RWPE2 (cell line): Measurements from ENCODE around the gene KCTD1.

Experiments
- ATAC-seq: fragments of 200-7000 bp; cut with Tn5 transposase; 3 replicates; pipeline ENCODE4 v1.9.1; 2021; ENCODE audit warnings: low read depth
- DNase-seq: peaks from one replicate; pipeline ENCODE4 v3.0.0-alpha.2; 2020; ENCODE audit warnings: low spot score
- H3K27ac ChIP-seq: fragments of 450-650 bp; 2 replicates; pipeline ENCODE4 v1.5.1; 2017; ENCODE audit warnings: mild to moderate bottlenecking; ENCODE audit not compliant: poor library complexity, severe bottlenecking
- H3K27me3 ChIP-seq: fragments of 250-450 bp; sonication (Bioruptor Pico); 2 replicates; pipeline ENCODE4 v1.5.1; 2021; ENCODE audit warnings: mild to moderate bottlenecking, moderate library complexity; ENCODE audit not compliant: insufficient read depth, poor library complexity, severe bottlenecking
- H3K36me3 ChIP-seq: fragments of 250-450 bp; sonication (Bioruptor Pico); 2 replicates; pipeline ENCODE4 v1.5.1; 2020; ENCODE audit warnings: low read depth, mild to moderate bottlenecking, moderate library complexity
- H3K4me1 ChIP-seq: fragments of 250-450 bp; sonication (Bioruptor Pico); 2 replicates; pipeline ENCODE4 v1.5.1; 2021; ENCODE audit warnings: mild to moderate bottlenecking, moderate library complexity; ENCODE audit not compliant: insufficient read depth, poor library complexity, severe bottlenecking
- H3K4me3 ChIP-seq: fragments of 250-450 bp; sonication (Bioruptor Pico); 2 replicates; pipeline ENCODE4 v1.5.1; 2021; ENCODE audit warnings: mild to moderate bottlenecking, moderate library complexity; ENCODE audit not compliant: severe bottlenecking
- H3K9me3 ChIP-seq: fragments of 250-450 bp; sonication (Bioruptor Pico); 2 replicates; pipeline ENCODE4 v1.5.1; 2021; ENCODE audit warnings: mild to moderate bottlenecking, moderate library complexity; ENCODE audit not compliant: severe bottlenecking
- TF ChIP-seq, protein P1 (sequence below): fragments of 450-650 bp; IDR thresholded peaks from one replicate; pipeline ENCODE4 v1.5.1; 2017; ENCODE audit warnings: mild to moderate bottlenecking, moderate library complexity; ENCODE audit not compliant: poor library complexity, severe bottlenecking

The KCTD1 gene

DNA sequence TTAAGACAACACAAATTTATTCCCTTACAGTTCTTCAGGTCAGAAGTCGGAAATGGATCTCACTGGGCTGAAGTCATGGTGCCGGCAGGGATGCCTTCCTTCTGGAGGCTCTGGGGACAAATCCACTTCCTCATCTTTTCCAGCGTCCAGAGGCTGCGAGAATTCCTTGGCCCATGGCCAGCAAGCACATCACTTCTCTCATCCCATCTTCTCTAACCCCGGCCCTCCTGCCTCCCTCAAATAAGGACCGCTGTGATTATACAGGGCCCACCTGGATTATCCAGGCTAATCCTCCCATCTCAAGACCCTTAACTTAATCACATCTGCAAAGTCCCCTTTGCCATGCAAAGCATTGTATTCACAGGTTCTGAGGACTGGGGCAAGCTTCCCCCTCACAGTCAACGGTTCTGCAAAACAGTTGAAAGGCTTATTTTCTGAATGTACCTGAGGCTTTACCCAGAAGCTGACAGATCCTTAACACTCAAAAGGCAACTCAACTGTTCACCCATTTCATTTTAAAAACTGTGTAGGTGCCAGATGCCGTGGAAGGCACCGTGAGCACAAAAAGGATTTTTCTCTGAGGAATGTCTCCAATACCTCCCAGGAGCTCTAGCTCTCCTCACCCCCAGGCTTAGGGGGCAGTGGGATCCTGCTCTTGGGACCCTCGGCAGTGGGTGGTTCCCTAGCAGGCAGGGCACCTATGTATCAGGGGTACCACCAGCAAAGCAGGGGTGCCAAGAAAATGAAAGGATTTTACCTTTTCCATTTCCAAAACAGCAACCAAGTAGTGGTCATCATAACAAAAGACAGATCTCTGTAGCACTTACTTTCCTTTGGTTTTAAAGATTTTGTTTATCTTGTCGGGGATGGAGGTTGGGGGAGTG, 84.0 kb downstream of the KCTD1 start:
- Histone ChIP-seq H3K4me1 (peaks cover 28% of the 10 kb centered on the region), H3K27ac (no peak overlapping the region), H3K36me3 (peaks cover 30% of the 10 kb centered on the region), H3K4me3 (no peak overlapping the region), H3K9me3 (no peaks in the 10 kb centered on the region), H3K27me3 (no peaks in the 10 kb centered on the region)
- ATAC-seq: no peak
- DNase-seq: no peak
- TF ChIP-seq, protein P1, sequence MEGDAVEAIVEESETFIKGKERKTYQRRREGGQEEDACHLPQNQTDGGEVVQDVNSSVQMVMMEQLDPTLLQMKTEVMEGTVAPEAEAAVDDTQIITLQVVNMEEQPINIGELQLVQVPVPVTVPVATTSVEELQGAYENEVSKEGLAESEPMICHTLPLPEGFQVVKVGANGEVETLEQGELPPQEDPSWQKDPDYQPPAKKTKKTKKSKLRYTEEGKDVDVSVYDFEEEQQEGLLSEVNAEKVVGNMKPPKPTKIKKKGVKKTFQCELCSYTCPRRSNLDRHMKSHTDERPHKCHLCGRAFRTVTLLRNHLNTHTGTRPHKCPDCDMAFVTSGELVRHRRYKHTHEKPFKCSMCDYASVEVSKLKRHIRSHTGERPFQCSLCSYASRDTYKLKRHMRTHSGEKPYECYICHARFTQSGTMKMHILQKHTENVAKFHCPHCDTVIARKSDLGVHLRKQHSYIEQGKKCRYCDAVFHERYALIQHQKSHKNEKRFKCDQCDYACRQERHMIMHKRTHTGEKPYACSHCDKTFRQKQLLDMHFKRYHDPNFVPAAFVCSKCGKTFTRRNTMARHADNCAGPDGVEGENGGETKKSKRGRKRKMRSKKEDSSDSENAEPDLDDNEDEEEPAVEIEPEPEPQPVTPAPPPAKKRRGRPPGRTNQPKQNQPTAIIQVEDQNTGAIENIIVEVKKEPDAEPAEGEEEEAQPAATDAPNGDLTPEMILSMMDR: no peak

DNA sequence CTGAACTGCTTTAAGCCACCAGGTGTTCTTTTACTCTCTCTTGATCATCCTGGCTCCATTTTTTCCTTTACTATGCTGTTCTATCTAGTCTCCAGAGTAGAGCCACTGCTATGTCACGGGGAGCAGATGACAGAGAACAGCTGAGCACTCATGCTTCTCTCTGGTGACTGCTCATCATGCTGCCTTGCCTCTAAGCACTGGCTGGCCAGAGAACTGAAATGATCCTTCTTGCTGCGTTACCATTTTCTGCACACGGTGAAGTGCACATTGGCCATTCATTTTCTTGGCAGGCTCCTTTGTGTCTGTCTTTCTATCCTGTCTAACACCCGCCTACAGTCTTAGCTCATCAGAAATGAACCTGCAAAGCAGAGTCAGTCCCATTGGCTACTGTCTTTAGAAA, 86.0 kb downstream of the KCTD1 start:
- Histone ChIP-seq H3K27me3 (no peaks in the 10 kb centered on the region), H3K4me1 (peaks cover 38% of the 10 kb centered on the region), H3K4me3 (no peak overlapping the region), H3K36me3 (peaks cover 35% of the 10 kb centered on the region), H3K9me3 (no peaks in the 10 kb centered on the region), H3K27ac (no peak overlapping the region)
- TF ChIP-seq, protein P1: no peak
- DNase-seq (no peak), ATAC-seq (no peak)

DNA sequence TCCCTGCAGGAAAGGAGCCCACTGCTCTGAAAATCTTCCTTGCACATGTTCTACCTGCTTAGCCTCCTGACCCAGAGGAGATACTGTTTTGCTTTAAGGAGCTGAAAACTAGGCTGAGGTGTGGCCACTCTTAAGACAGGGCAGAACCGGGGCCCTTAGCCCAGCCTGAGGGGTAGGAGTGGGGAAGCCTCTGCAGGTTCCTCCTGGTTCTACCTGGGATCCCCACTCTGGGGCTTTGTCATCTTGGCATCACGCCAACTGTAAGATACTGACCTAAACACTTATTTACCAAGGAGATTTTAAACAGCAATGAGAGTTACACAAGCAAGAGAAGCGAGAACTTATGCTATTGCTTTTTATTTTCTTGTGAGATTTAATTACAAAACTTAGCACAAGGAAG, 86.9 kb downstream of the KCTD1 start:
- no peaks in the 10 kb centered on the region for H3K9me3 ChIP-seq
- peaks cover 40% of the 10 kb centered on the region for H3K36me3 ChIP-seq
- DNase-seq (no peak), ATAC-seq (peak; percentile 19; the same call in 2 of the 3 replicates)
- peaks cover 47% of the 10 kb centered on the region for H3K4me1 ChIP-seq
- peak overlapping the region; percentile 85 for H3K27ac ChIP-seq
- no peaks in the 10 kb centered on the region for H3K27me3 ChIP-seq
- no peak overlapping the region for H3K4me3 ChIP-seq
- TF ChIP-seq, protein P1: no peak

DNA sequence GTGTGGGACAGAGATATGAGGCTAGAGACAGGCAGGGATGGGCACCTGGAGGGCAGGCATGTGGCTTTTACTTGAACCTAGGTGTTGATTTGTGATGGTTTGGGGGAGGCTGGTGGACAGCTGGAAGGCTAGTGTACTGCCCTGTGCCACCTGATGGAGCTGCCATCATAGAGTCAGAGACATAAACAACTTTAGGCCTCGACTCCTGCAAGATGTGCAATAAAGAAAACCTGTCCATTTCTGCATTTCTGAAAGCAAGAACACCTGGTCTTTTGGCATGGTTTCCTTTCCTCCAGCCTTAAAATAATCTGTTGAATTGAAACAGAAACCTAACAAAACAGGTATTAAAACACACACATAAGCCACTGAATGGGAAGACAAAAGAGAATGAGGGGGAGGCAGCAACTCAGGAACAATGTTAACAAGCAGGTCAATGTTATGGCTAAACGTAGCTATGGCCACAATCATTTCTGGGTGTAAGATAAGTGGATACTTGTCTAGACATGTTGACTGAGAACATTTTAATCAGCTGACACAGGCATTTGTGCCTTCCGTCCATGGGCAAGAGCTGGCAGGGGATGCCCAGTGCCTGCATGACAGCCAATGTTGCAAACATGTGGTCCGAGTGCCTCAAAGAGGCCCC, 87.8 kb downstream of the KCTD1 start:
- TF ChIP-seq, protein P1: no peak
- Histone ChIP-seq H3K4me1 (peaks cover 55% of the 10 kb centered on the region), H3K27ac (peak overlapping the region; percentile 85), H3K4me3 (no peak overlapping the region), H3K9me3 (no peaks in the 10 kb centered on the region), H3K36me3 (peaks cover 46% of the 10 kb centered on the region), H3K27me3 (no peaks in the 10 kb centered on the region)
- ATAC-seq: peak; percentile 76
- no peak for DNase-seq
